Purkinje cell (primary cell): Measurements from ENCODE around the gene NEURL1B. TPM values are rescaled to one million over a fixed set of nuclear protein-coding genes. Genes with fewer than 3 reads are reported as not detected.

ENCODE experiments used
- polyA plus RNA-seq: library from polyadenylated mRNA; unstranded; fragments of >200 nt; fragmentation: Nextera tagmentation; gene quantifications from 2 replicates; pipeline ENCODE4 v1.2.1, GENCODE V29; 2014

NEURL1B gene
- polyA plus RNA-seq, result not detected in 2 replicates

GRCh38 chr5:172640822-172641358, at the start of gene NEURL1B:
NEURL1B (plus strand) TSS chr5:172641263; CDS start chr5:172641407, 144 bp downstream.

Other genes starting within 250 kb of the NEURL1B start
- gene SH3PXD2B, start 186.7 kb upstream of the NEURL1B start, polyA plus RNA-seq, result 1.0 and 1.6 TPM in 2 replicates
- 11.2 and 16.6 TPM in 2 replicates for gene DUSP1, start 129.9 kb downstream of the NEURL1B start, polyA plus RNA-seq
- gene ERGIC1, start 193.0 kb downstream of the NEURL1B start, polyA plus RNA-seq, result 4.6 and 7.1 TPM in 2 replicates